K562 (cell line): ENCODE results near the gene ST7. TPM values are rescaled to one million over a fixed set of nuclear protein-coding genes. Genes with fewer than 3 reads are reported as not detected.

ENCODE experiments used
- AFF4 ChIP-seq: sonication (generic); formaldehyde crosslinking; IDR thresholded peaks from 2 replicates; pipeline ENCODE4 v1.8.0; 2023; ENCODE audit warnings: mild to moderate bottlenecking, missing genetic modification reagents
- ATF7 ChIP-seq: fragments of 450-650 bp; IDR thresholded peaks from 2 replicates; pipeline ENCODE4 v1.7.1; 2014; ENCODE audit warnings: mild to moderate bottlenecking, moderate library complexity
- CCNT2 ChIP-seq: IDR thresholded peaks from 2 replicates; pipeline ENCODE4 v1.6.1; 2011; ENCODE audit warnings: borderline replicate concordance, low read depth, mild to moderate bottlenecking, moderate library complexity, mixed read lengths, low read length; ENCODE audit not compliant: insufficient read length; ENCODE audit errors: extremely low read depth
- CUX1 ChIP-seq: fragments of 200-800 bp; sonication (Bioruptor generic); IDR thresholded peaks from 2 replicates; pipeline ENCODE4 v1.6.1; 2016; ENCODE audit warnings: missing genetic modification characterization, missing compliant biosample characterization
- ETV6 ChIP-seq, 3 experiments: fragments of 150-350 bp in 1 of 3; sonication (generic) in 1 of 3; formaldehyde crosslinking in 1 of 3; IDR thresholded peaks; 2 replicates each; pipeline versions ENCODE4 v1.6.1 to v1.8.0; 2014 to 2022; ENCODE audit warnings: borderline replicate concordance in 2 of 3, low read depth in 2 of 3, antibody characterized with exemption in 1 of 3, low read length in 1 of 3, mild to moderate bottlenecking in 1 of 3, missing genetic modification reagents in 1 of 3
- GATA2 ChIP-seq: sonication (generic); formaldehyde crosslinking; IDR thresholded peaks from 2 replicates; pipeline ENCODE4 v1.4.0; 2020; ENCODE audit warnings: mild to moderate bottlenecking, missing genetic modification reagents
- MAFG ChIP-seq: fragments of 450-650 bp; conservative IDR thresholded peaks from 2 replicates; pipeline ENCODE4 v1.6.1; 2016; ENCODE audit warnings: missing genetic modification characterization, missing compliant biosample characterization
- MAFK ChIP-seq: IDR thresholded peaks from 2 replicates; pipeline ENCODE4 v1.6.1; 2011; ENCODE audit warnings: low read length, improper control_type of control experiment
- MCM2 ChIP-seq: fragments of 450-650 bp; IDR thresholded peaks from 2 replicates; pipeline ENCODE4 v1.6.1; 2017; ENCODE audit warnings: low read depth, mild to moderate bottlenecking
- MYBL2 ChIP-seq, 2 experiments: fragments of 450-650 bp in 1 of 2; sonication (generic) in 1 of 2; formaldehyde crosslinking in 1 of 2; IDR thresholded peaks; 2 replicates each; pipeline versions ENCODE4 v1.6.1 to v1.8.1; 2017 to 2022; ENCODE audit warnings: borderline replicate concordance in 1 of 2, inconsistent platforms in 1 of 2, low read depth in 1 of 2, mild to moderate bottlenecking in 1 of 2, missing genetic modification reagents in 1 of 2, moderate library complexity in 1 of 2
- NR1H2 ChIP-seq: sonication (generic); formaldehyde crosslinking; IDR thresholded peaks from 2 replicates; pipeline ENCODE4 v1.4.0; 2020; ENCODE audit warnings: mild to moderate bottlenecking, missing genetic modification reagents
- PHB ChIP-seq: fragments of 250-450 bp; sonication (Bioruptor Pico); IDR thresholded peaks from 2 replicates; pipeline ENCODE4 v1.5.0; 2021
- RBM14 ChIP-seq: fragments of 200-400 bp; formaldehyde crosslinking; IDR thresholded peaks from 2 replicates; pipeline ENCODE4 v1.6.1; 2018; ENCODE audit warnings: low read depth, mild to moderate bottlenecking, low read length, moderate library complexity, borderline replicate concordance; ENCODE audit not compliant: insufficient read depth
- RBM22 ChIP-seq: fragments of 200-400 bp; formaldehyde crosslinking; IDR thresholded peaks from 2 replicates; pipeline ENCODE4 v1.6.1; 2018; ENCODE audit warnings: low read length, low read depth; ENCODE audit not compliant: poor library complexity, severe bottlenecking
- STAG1 ChIP-seq: sonication (generic); formaldehyde crosslinking; IDR thresholded peaks from 2 replicates; pipeline ENCODE4 v1.5.0; 2020; ENCODE audit warnings: missing genetic modification reagents, borderline replicate concordance
- ZEB2 ChIP-seq: fragments of 450-650 bp; IDR thresholded peaks from 2 replicates; pipeline ENCODE4 v1.6.1; 2016
- ZNF239 ChIP-seq: fragments of 250-450 bp; sonication (Bioruptor Pico); IDR thresholded peaks from 2 replicates; pipeline ENCODE4 v1.4.0; 2020; ENCODE audit warnings: mild to moderate bottlenecking
- ZNF583 ChIP-seq: fragments of 250-450 bp; sonication (Bioruptor Pico); IDR thresholded peaks from 2 replicates; pipeline ENCODE4 v1.4.0; 2020
- ZNF695 ChIP-seq: fragments of 450-650 bp; formaldehyde crosslinking; IDR thresholded peaks from 2 replicates; pipeline ENCODE4 v1.4.0; 2020; ENCODE audit warnings: mild to moderate bottlenecking, moderate library complexity
- ZNF780A ChIP-seq: fragments of 250-450 bp; sonication (Bioruptor Pico); IDR thresholded peaks from 2 replicates; pipeline ENCODE4 v1.5.0; 2021; ENCODE audit warnings: mild to moderate bottlenecking
- polyA plus RNA-seq, 8 experiments: library from polyadenylated mRNA; depleted of rRNA in 4 of 8; stranded (reverse) in 5 of 8; unstranded in 3 of 8; fragments of >200 nt; fragmentation: Nextera tagmentation in 2 of 8; fragmentation: Illumina TruSeq in 1 of 8; extraction: Ambion mirVana in 2 of 8; extraction: Trizol in 1 of 8; gene quantifications; 2 replicates each; pipeline versions ENCODE4 v1.2.1 to v1.2.3, GENCODE V29; 2011 to 2014; ENCODE audit warnings: inconsistent platforms in 1 of 8, missing spikeins in 1 of 8
- total RNA-seq, 7 experiments: library from RNA; depleted of rRNA in 6 of 7; stranded (reverse); fragments of >200 nt in 6 of 7; fragmentation: Illumina TruSeq in 2 of 7; extraction: Trizol in 2 of 7; gene quantifications; 2 replicates each; pipeline versions ENCODE4 v1.2.1 to v1.2.3, GENCODE V29; 2011 to 2021; ENCODE audit warnings: low replicate concordance in 1 of 7

ST7 gene
- total and polyA plus RNA-seq, 9 of the 15 experiments (the other 6 are each of a cell fraction or from before 2014, with no cell fraction given), result 23.9 to 56.3 (median 36.9) TPM

- 0 out of 2 replicates have a peak, but pooled peaks have one; percentile 6 for TF ChIP-seq CUX1 (CRISPR knock-in tag)
- no peak for TF ChIP-seq MYBL2 (IDR thresholded peaks at IDR 0.05; ENCODE audit: low read depth)
- no peak for TF ChIP-seq MYBL2 (CRISPR knock-in tag; IDR thresholded peaks at IDR 0.05; ENCODE audit: borderline replicate concordance)
- no peak for TF ChIP-seq STAG1 (CRISPR knock-in tag)
- TF ChIP-seq ZEB2, result no peak
- TF ChIP-seq NR1H2 (CRISPR knock-in tag), result no peak
- no peak for TF ChIP-seq CCNT2
- TF ChIP-seq ZNF695 (CRISPR knock-in tag), result no peak
- no peak for TF ChIP-seq MCM2
- peak; percentile 10; the same call in 1 of the 2 replicates for TF ChIP-seq GATA2 (CRISPR knock-in tag)
- no peak for TF ChIP-seq PHB (CRISPR knock-in tag)
- no peak for TF ChIP-seq AFF4
- no peak for TF ChIP-seq RBM22
- peak in 1 of 2 experiments; percentile 77; a peak in 2 of 4 replicates for TF ChIP-seq ETV6 (IDR thresholded peaks at IDR 0.05; ENCODE audit: borderline replicate concordance in 1 of 2, low read depth in 2 of 2, low read length in 1 of 2)
- TF ChIP-seq ETV6 (CRISPR knock-in tag; IDR thresholded peaks at IDR 0.05; ENCODE audit: borderline replicate concordance), result no peak
- TF ChIP-seq ZNF780A, result no peak
- TF ChIP-seq MAFK, result peak; percentile 56; the same call in 1 of the 2 replicates
- peak; percentile 62 for TF ChIP-seq MAFG
- no peak for TF ChIP-seq ATF7
- TF ChIP-seq RBM14, result no peak
- no peak for TF ChIP-seq ZNF583
- TF ChIP-seq ZNF239 (CRISPR knock-in tag), result no peak
These were observed 2.4 kb upstream of the ST7 start (continued) for GRCh38 chr7:116950889-116951351.
